Ovary (tissue), 9 donors: Measurements from ENCODE around the gene ABCC3. TPM values are rescaled to one million over a fixed set of nuclear protein-coding genes. Genes with fewer than 3 reads are reported as not detected.
A peak's percentile ranks its signal among the peaks of the same experiment; 100 is the strongest.

Experiments used
- DNase-seq, 5 donors: peaks; one replicate each; pipeline ENCODE4 v3.0.0-alpha.2; 2019 to 2020
- H3K27ac ChIP-seq, 2 donors: fragments of 200-600 bp; one replicate each; pipeline versions ENCODE4 v1.5.1 to v1.8.0; 2019 to 2022
- H3K27me3 ChIP-seq: fragments of 200-600 bp; one replicate; pipeline ENCODE4 v1.8.0; 2022
- H3K36me3 ChIP-seq: fragments of 200-600 bp; sonication (generic); one replicate; pipeline ENCODE4 v1.5.1; 2019
- H3K4me1 ChIP-seq: one replicate; pipeline ENCODE4 v1.8.1; 2013; ENCODE audit warnings: mild to moderate bottlenecking, moderate library complexity; ENCODE audit not compliant: insufficient read depth
- H3K4me3 ChIP-seq: fragments of 200-600 bp; sonication (generic); one replicate; pipeline ENCODE4 v1.5.1; 2017
- H3K9me3 ChIP-seq, 2 donors: fragments of 200-600 bp in 1 of 2; sonication (generic) in 1 of 2; one replicate each; pipeline versions ENCODE4 v1.5.1 to v1.8.1; 2013 to 2019; ENCODE audit warnings: mild to moderate bottlenecking in 1 of 2, moderate library complexity in 1 of 2
- EP300 ChIP-seq: sonication (generic); formaldehyde crosslinking; IDR thresholded peaks from one replicate; pipeline ENCODE4 v1.6.1; 2017; ENCODE audit warnings: antibody characterized with exemption
- POLR2A ChIP-seq: fragments of 450-650 bp; IDR thresholded peaks from one replicate; pipeline ENCODE4 v1.6.1; 2017; ENCODE audit warnings: antibody characterized with exemption, mild to moderate bottlenecking, moderate library complexity
- WGBS, 3 donors: extraction: QIAGEN DNeasy Blood & Tissue Kit in 1 of 3; methylation state at CpG; one replicate each; pipeline versions ENCODE4 v1.1.5 to v1.1.7; 2013 to 2017; 5-methylcytosine and 5-hydroxymethylcytosine counted together
- intact Hi-C, 4 donors: fragments of 100-400 bp; cut with DNase I; formaldehyde crosslinking; loops; one replicate each; pipeline versions ENCODE4 v1.11.0 to v1.15.1; 2022 to 2023
- polyA plus RNA-seq, 2 donors: library from polyadenylated mRNA; stranded (reverse); fragments of 200-250 nt in 1 of 2; fragments of 350-450 nt in 1 of 2; fragmentation: Illumina TruSeq in 1 of 2; extraction: RNeasy Lipid Tissue Mini Kit (QIAGEN cat#74804) in 1 of 2; gene quantifications; one replicate each; pipeline ENCODE4 v1.2.3, GENCODE V29; 2013 to 2014
- total RNA-seq, 7 donors: library from RNA; depleted of rRNA in 2 of 7; stranded (reverse); fragments of >200 nt in 2 of 7; fragmentation: NEBNext Ultra II Directional in 3 of 7; extraction: Animal tissue kit (Norgen Biotek cat#: 25700) in 3 of 7; gene quantifications; one replicate each; pipeline versions ENCODE4 v1.1.0 to v1.2.4, GENCODE V29; 2016 to 2023
- TF ChIP-seq, protein P1 (sequence below), 3 donors: fragments of 450-650 bp in 2 of 3; fragments of 200-600 bp in 1 of 3; IDR thresholded peaks; one replicate each; pipeline versions ENCODE4 v1.5.1 to v1.8.0; 2016 to 2022; ENCODE audit warnings: antibody characterized with exemption in 3 of 3, mild to moderate bottlenecking in 1 of 3
- donor health status: DM: no; HTN: no; CAD: no; lungs with moderate emphysema.
- donor health status: DM: no; HTN: no; CAD: no.
- donor health status: Bipolar disorder and iron deficiency.
- donor health status: DM: yes; HTN: yes; CAD: no.
- donor health status: DM: no; HTN: no; CAD: no.
- donor health status: DM: yes; HTN: yes; CAD: no.

Gene ABCC3
- total and polyA plus RNA-seq, 9 donors, result 1.4 to 14.2 (median 5.2) TPM

- no peaks in the 10 kb centered on the region for H3K9me3 ChIP-seq
- H3K27me3 ChIP-seq, result no peaks in the 10 kb centered on the region
- 84 to 86% (median 85%) methylated on average over 4 of the region's 4 CpGs for WGBS, 3 donors
- H3K4me1 ChIP-seq, result peaks cover 13% of the 10 kb centered on the region
- no peak for TF ChIP-seq POLR2A
- TF ChIP-seq EP300, result no peak
- TF ChIP-seq, protein P1, sequence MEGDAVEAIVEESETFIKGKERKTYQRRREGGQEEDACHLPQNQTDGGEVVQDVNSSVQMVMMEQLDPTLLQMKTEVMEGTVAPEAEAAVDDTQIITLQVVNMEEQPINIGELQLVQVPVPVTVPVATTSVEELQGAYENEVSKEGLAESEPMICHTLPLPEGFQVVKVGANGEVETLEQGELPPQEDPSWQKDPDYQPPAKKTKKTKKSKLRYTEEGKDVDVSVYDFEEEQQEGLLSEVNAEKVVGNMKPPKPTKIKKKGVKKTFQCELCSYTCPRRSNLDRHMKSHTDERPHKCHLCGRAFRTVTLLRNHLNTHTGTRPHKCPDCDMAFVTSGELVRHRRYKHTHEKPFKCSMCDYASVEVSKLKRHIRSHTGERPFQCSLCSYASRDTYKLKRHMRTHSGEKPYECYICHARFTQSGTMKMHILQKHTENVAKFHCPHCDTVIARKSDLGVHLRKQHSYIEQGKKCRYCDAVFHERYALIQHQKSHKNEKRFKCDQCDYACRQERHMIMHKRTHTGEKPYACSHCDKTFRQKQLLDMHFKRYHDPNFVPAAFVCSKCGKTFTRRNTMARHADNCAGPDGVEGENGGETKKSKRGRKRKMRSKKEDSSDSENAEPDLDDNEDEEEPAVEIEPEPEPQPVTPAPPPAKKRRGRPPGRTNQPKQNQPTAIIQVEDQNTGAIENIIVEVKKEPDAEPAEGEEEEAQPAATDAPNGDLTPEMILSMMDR (IDR thresholded peaks at IDR 0.05), result no peak
- no peaks in the 10 kb centered on the region for H3K36me3 ChIP-seq
- H3K4me3 ChIP-seq, result no peak overlapping the region
- no peak for DNase-seq
- intact Hi-C loops, result no loop called here
- no peak overlapping the region for H3K27ac ChIP-seq
Measured at GRCh38 chr17:50710650-50711049, 76.0 kb downstream of the ABCC3 start.

DNA sequence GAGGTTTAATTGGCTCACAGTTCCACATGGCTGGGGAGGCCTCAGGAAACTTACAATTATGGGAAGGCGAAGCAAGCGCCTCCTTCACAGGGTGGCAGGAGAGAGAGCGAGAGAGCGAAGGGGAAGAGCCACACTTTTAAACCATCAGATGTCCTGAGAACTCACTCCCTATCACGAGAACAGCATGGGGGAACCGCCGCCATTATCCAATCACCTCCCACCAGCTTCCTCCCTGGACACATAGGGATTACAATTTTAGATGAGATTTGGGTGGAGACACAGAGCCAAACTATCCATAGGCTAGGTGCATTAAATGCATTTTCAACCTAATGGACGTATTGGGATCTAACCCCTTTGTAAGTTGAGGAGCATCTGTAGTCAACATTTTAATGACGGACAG, 78.0 kb downstream of the ABCC3 start:
- no peaks in the 10 kb centered on the region for H3K9me3 ChIP-seq
- no peak overlapping the region for H3K27ac ChIP-seq
- no peak for TF ChIP-seq EP300
- no peak for TF ChIP-seq POLR2A
- TF ChIP-seq, protein P1 (IDR thresholded peaks at IDR 0.05), result no peak
- DNase-seq, result no peak
- 76 to 81% (median 78%) methylated on average over 9 of the region's 9 CpGs for WGBS, 3 donors
- no peaks in the 10 kb centered on the region for H3K36me3 ChIP-seq
- H3K4me1 ChIP-seq, result peaks cover 12% of the 10 kb centered on the region
- H3K27me3 ChIP-seq, result no peaks in the 10 kb centered on the region
- H3K4me3 ChIP-seq, result no peak overlapping the region
- intact Hi-C loops, result no loop called here

GRCh38 chr17:50715471-50715870, 80.8 kb downstream of the ABCC3 start:
- no peak for TF ChIP-seq EP300
- no peak for TF ChIP-seq POLR2A
- TF ChIP-seq, protein P1 (IDR thresholded peaks at IDR 0.05), result no peak
- Histone ChIP-seq H3K27me3 (no peaks in the 10 kb centered on the region), H3K27ac (no peak overlapping the region), H3K9me3 (no peaks in the 10 kb centered on the region), H3K4me3 (no peak overlapping the region), H3K36me3 (no peaks in the 10 kb centered on the region), H3K4me1 (peaks cover 3% of the 10 kb centered on the region)
- 84 to 99% (median 97%) methylated on average over 3 of the region's 3 CpGs for WGBS, 3 donors
- DNase-seq, result no peak
- intact Hi-C loops, result no loop called here

- no peaks in the 10 kb centered on the region for H3K27me3 ChIP-seq
- peaks cover 15% of the 10 kb centered on the region for H3K4me1 ChIP-seq
- H3K27ac ChIP-seq, result peak within 1 kb of the TSS; percentile 78 to 96
- H3K4me3 ChIP-seq, result peak within 1 kb of the TSS; percentile 74
- TF ChIP-seq EP300, result no peak
- TF ChIP-seq, protein P1 (IDR thresholded peaks at IDR 0.05), result peak in 1 of 3 donors; percentile 15
- TF ChIP-seq POLR2A, result peak; percentile 94
- intact Hi-C loops, result no loop called here
- peak; percentile 92 to 96 (median 93) for DNase-seq
- WGBS, 3 donors, result 1 to 2% (median 2%) methylated on average over 65 to 76 of the region's 76 CpGs
- no peaks in the 10 kb centered on the region for H3K36me3 ChIP-seq
- no peaks in the 10 kb centered on the region for H3K9me3 ChIP-seq
Measured at GRCh38 chr17:50719144-50719923, 84.7 kb downstream of the ABCC3 start, which contains the start of gene LUC7L3. LUC7L3 (plus strand) TSS chr17:50719603; CDS start chr17:50719733, 130 bp downstream.
